Body of pancreas (tissue), 4 donors: ENCODE measurements around the gene TTLL5. TPM values are rescaled to one million over a fixed set of nuclear protein-coding genes. Genes with fewer than 3 reads are reported as not detected.

Experiments
- ATAC-seq: fragments of 150-250 bp; one replicate; pipeline ENCODE4 v1.9.1; 2016
- DNase-seq, 4 donors: peaks; one replicate each; pipeline ENCODE4 v3.0.0-alpha.2; 2019
- H3K27ac ChIP-seq, 4 donors: fragments of 200-600 bp; sonication (generic); 1 replicate in 3 of 4; 2 replicates in 1 of 4; pipeline versions ENCODE4 v1.5.1 to v1.6.1; 2016 to 2019; ENCODE audit warnings: mild to moderate bottlenecking in 1 of 4, mixed read lengths in 1 of 4, moderate library complexity in 1 of 4
- H3K27me3 ChIP-seq, 2 donors: fragments of 200-600 bp; sonication (generic); one replicate each; pipeline ENCODE4 v1.6.0; 2016; ENCODE audit warnings: mild to moderate bottlenecking in 1 of 2
- H3K36me3 ChIP-seq, 2 donors: fragments of 200-600 bp; sonication (generic); replicated peaks in 1 of 2; 2 replicates each; pipeline ENCODE4 v1.5.1; 2016; ENCODE audit warnings: low read depth in 2 of 2; ENCODE audit not compliant: insufficient read depth in 1 of 2
- H3K4me1 ChIP-seq: fragments of 200-600 bp; sonication (generic); one replicate; pipeline ENCODE4 v1.6.0; 2016
- H3K4me3 ChIP-seq, 2 donors: fragments of 200-600 bp; sonication (generic); 1 replicate in 1 of 2; 2 replicates in 1 of 2; pipeline ENCODE4 v1.5.1; 2016 to 2019
- H3K9me3 ChIP-seq, 3 donors: fragments of 200-600 bp; sonication (generic); 1 replicate in 2 of 3; 2 replicates in 1 of 3; pipeline ENCODE4 v1.5.1; 2016
- CTCF ChIP-seq, 7 experiments: fragments of 450-650 bp in 4 of 7; fragments of 200-600 bp in 3 of 7; sonication (generic) in 3 of 7; IDR thresholded peaks; one replicate each; pipeline ENCODE4 v1.5.1; 2016 to 2019; ENCODE audit warnings: antibody characterized with exemption in 7 of 7
- POLR2A ChIP-seq, 3 donors: fragments of 450-650 bp; IDR thresholded peaks; one replicate each; pipeline ENCODE4 v1.6.1; 2016; ENCODE audit warnings: antibody characterized with exemption in 3 of 3, mild to moderate bottlenecking in 2 of 3
- whole genome bisulfite sequencing, 2 donors: methylation state at CpG; one replicate each; pipeline ENCODE4 v1.1.5; 2017; 5-methylcytosine and 5-hydroxymethylcytosine counted together
- intact Hi-C: fragments of 100-400 bp; cut with DNase I; formaldehyde crosslinking; loops from one replicate; pipeline ENCODE4 v1.15.1; 2023
- total RNA-seq, 2 donors: library from RNA; depleted of rRNA; stranded (reverse); fragments of >200 nt; gene quantifications; one replicate each; pipeline ENCODE4 v1.1.0, GENCODE V29; 2016

TTLL5 gene
- total RNA-seq, 2 donors from 2014 or later: 21.0 to 21.8 TPM

GRCh38 chr14:75757644-75758402, 96.8 kb downstream of the TTLL5 start:
- intact Hi-C loops: no loop called here
- 82 to 85% methylated on average over 4 of the region's 4 CpGs for WGBS, 2 donors
- no peak for ATAC-seq

GRCh38 chr14:75764020-75764419, 103.0 kb downstream of the TTLL5 start:
- Histone ChIP-seq H3K4me1 (no peaks in the 10 kb centered on the region), H3K27me3 (no peaks in the 10 kb centered on the region), H3K27ac (no peak overlapping the region), H3K36me3 (peaks cover 0 to 1% of the 10 kb centered on the region in 2 donors), H3K9me3 (no peaks in the 10 kb centered on the region), H3K4me3 (no peak overlapping the region)
- TF ChIP-seq CTCF (IDR thresholded peaks at IDR 0.05) (no peak), POLR2A (IDR thresholded peaks at IDR 0.05) (no peak)
- DNase-seq: no peak
- no peak for ATAC-seq
- WGBS, 2 donors: 93 to 98% methylated on average over 4 of the region's 4 CpGs
- intact Hi-C loops: no loop called here

More at GRCh38 chr14:75757644-75758402, 96.8 kb downstream of the TTLL5 start:
- H3K36me3 ChIP-seq: no peaks in the 10 kb centered on the region
- no peaks in the 10 kb centered on the region for H3K27me3 ChIP-seq
- no peak overlapping the region for H3K4me3 ChIP-seq
- no peaks in the 10 kb centered on the region for H3K4me1 ChIP-seq
- H3K9me3 ChIP-seq: no peaks in the 10 kb centered on the region
- TF ChIP-seq CTCF (IDR thresholded peaks at IDR 0.05) (no peak), POLR2A (IDR thresholded peaks at IDR 0.05) (no peak)
- DNase-seq: no peak
- H3K27ac ChIP-seq: no peak overlapping the region

DNA sequence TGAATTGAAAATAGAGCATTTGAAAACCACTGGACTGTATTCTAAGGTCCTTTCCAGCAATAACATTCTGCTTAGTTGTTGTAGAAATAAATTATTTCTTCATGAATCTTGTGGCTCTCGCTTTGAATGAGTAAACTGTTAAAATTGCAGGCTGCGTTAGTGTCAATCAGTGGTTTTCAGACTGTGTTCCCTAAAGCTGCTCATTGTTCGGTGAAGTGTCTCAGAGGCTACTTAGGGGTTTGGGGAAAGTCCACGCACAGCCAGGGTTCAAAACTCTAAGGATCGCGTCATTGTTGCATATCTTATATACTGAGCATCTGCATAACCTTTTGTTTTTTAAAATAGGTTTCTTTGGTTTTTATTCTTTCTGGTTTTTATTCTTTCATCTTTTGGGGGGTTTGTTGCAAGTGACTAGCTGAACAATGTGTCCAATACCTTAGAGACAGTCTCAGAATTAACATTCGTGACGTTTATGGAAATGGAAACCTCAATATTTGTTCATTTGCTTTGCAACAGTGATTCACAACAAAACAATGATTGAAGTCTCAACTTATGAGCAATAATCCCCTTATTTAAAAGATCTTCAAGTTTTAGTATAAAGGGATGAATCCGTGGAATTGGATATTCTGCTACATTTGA, 108.1 kb downstream of the TTLL5 start:
- Histone ChIP-seq H3K4me1 (no peaks in the 10 kb centered on the region), H3K27ac (no peak overlapping the region), H3K36me3 (peaks cover 0 to 1% of the 10 kb centered on the region in 2 donors), H3K9me3 (no peaks in the 10 kb centered on the region), H3K4me3 (no peak overlapping the region), H3K27me3 (no peaks in the 10 kb centered on the region)
- WGBS, 2 donors: 80 to 83% methylated on average over 9 of the region's 9 CpGs
- TF ChIP-seq CTCF (IDR thresholded peaks at IDR 0.05): no peak
- no peak for TF ChIP-seq POLR2A (IDR thresholded peaks at IDR 0.05)
- DNase-seq (no peak), ATAC-seq (no peak)
- intact Hi-C loops: no loop called here

GRCh38 chr14:75770635-75771034, 109.6 kb downstream of the TTLL5 start:
- WGBS, 2 donors: 82 to 96% methylated on average over 2 of the region's 2 CpGs
- intact Hi-C loops: no loop called here
- Histone ChIP-seq H3K27ac (no peak overlapping the region), H3K36me3 (peaks cover 0 to 1% of the 10 kb centered on the region in 2 donors), H3K4me3 (no peak overlapping the region), H3K27me3 (no peaks in the 10 kb centered on the region), H3K4me1 (no peaks in the 10 kb centered on the region), H3K9me3 (no peaks in the 10 kb centered on the region)
- TF ChIP-seq CTCF (IDR thresholded peaks at IDR 0.05) (no peak), POLR2A (IDR thresholded peaks at IDR 0.05) (no peak)
- DNase-seq: no peak
- ATAC-seq: no peak
